ENCODE results near the gene KLK10.

DNA sequence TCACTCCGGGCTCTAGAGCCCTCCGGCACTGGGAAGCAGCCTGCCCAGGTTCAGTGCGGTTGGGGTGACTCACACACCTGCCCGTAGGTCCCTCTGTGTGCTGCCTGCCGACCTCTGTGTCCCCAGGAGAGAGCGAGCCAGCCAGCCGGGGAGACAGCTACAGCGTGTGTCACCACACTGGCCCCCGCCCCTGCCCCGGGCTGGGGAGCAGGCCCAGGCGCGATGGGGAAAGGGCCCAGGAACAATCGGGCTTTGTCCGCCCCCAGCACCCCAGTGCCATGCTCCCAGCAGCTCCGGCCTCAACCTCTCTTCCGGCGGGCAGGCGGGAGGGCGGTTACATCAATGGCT is 50.1 kb downstream of the KLK10 start, which contains the start of gene KLK6:
- TF ChIP-seq POLR2AphosphoS5 (IDR thresholded peaks at IDR 0.05; ENCODE audit: low read depth, low read length) (no peak), POLR2A (IDR thresholded peaks at IDR 0.05; ENCODE audit: low read depth, low read length) (no peak), TAF1 (IDR thresholded peaks at IDR 0.05; ENCODE audit: borderline replicate concordance, low read depth, low read length) (no peak)
